ENCODE results near the gene B3GNT3.
"Not testable (repeated sequence)": the region's sequence is repeated elsewhere in the genome, so short reads cannot be mapped to it uniquely, and the experiment has no call there.

The B3GNT3 gene

GRCh38 chr19:17767559-17767958 lies 27.4 kb upstream of the B3GNT3 start:
- no peak for DNase-seq (ENCODE audit: low read depth)

GRCh38 chr19:17770613-17771012 lies 24.3 kb upstream of the B3GNT3 start:
- DNase-seq (ENCODE audit: low read depth): no peak

- no peak for DNase-seq (ENCODE audit: low read depth)
Measured at GRCh38 chr19:17772172-17772571, 22.8 kb upstream of the B3GNT3 start.

GRCh38 chr19:17775245-17775927 lies 19.6 kb upstream of the B3GNT3 start:
- DNase-seq (ENCODE audit: low read depth): no peak

- no peak for DNase-seq (ENCODE audit: low read depth)
Measured at GRCh38 chr19:17775991-17776803, 18.7 kb upstream of the B3GNT3 start.

- DNase-seq (ENCODE audit: low read depth): not testable (repeated sequence)
Measured at GRCh38 chr19:17777840-17778239, 17.1 kb upstream of the B3GNT3 start.

- DNase-seq (ENCODE audit: low read depth): no peak
Measured at GRCh38 chr19:17778251-17778967, 16.5 kb upstream of the B3GNT3 start.

GRCh38 chr19:17778968-17779929 lies 15.7 kb upstream of the B3GNT3 start:
- no peak for DNase-seq (ENCODE audit: low read depth)

- DNase-seq (ENCODE audit: low read depth): no peak
Measured at GRCh38 chr19:17780781-17781180, 14.2 kb upstream of the B3GNT3 start.

GRCh38 chr19:17783721-17784120 lies 11.2 kb upstream of the B3GNT3 start:
- not testable (repeated sequence) for DNase-seq (ENCODE audit: low read depth)

GRCh38 chr19:17784201-17785008 lies 10.5 kb upstream of the B3GNT3 start:
- peak; percentile 48 for DNase-seq (ENCODE audit: low read depth)

GRCh38 chr19:17787274-17787913 lies 7.5 kb upstream of the B3GNT3 start:
- DNase-seq (ENCODE audit: low read depth): no peak

- no peak for DNase-seq (ENCODE audit: low read depth)
Measured at GRCh38 chr19:17788632-17789031, 6.3 kb upstream of the B3GNT3 start.

- no peak for DNase-seq (ENCODE audit: low read depth)
Measured at GRCh38 chr19:17790059-17790780, 4.7 kb upstream of the B3GNT3 start.

GRCh38 chr19:17794412-17794730 lies 567 bp upstream of the B3GNT3 start:
- no peak for DNase-seq (ENCODE audit: low read depth)

GRCh38 chr19:17795495-17795856 lies 538 bp downstream of the B3GNT3 start:
- DNase-seq (ENCODE audit: low read depth): no peak

- DNase-seq (ENCODE audit: low read depth): no peak
Measured at GRCh38 chr19:17796013-17796837, 1.3 kb downstream of the B3GNT3 start.

GRCh38 chr19:17796838-17797423 lies 2.0 kb downstream of the B3GNT3 start:
- DNase-seq (ENCODE audit: low read depth): no peak
